Retinal pigment epithelial cell (primary cell): ENCODE measurements around the gene LRRC3B.

Source experiments
- DNase-seq: peaks from one replicate; pipeline ENCODE4 v3.0.0-alpha.2; 2010; ENCODE audit warnings: low read depth
- H3K4me3 ChIP-seq: 2 replicates; pipeline ENCODE4 v1.5.1; 2011; ENCODE audit warnings: mild to moderate bottlenecking, low read length, control low read depth, moderate library complexity
- CTCF ChIP-seq: conservative IDR thresholded peaks from 2 replicates; pipeline ENCODE4 v1.5.1; 2011; ENCODE audit warnings: low read depth, low read length, control low read depth, inconsistent platforms

LRRC3B gene

GRCh38 chr3:26648461-26648860 is 25.9 kb downstream of the LRRC3B start:
- TF ChIP-seq CTCF = no peak
- DNase-seq = no peak

GRCh38 chr3:26652164-26652563 is 29.6 kb downstream of the LRRC3B start:
- no peak for TF ChIP-seq CTCF
- DNase-seq = no peak
- no peak overlapping the region for H3K4me3 ChIP-seq

More at GRCh38 chr3:26648461-26648860, 25.9 kb downstream of the LRRC3B start:
- no peak overlapping the region for H3K4me3 ChIP-seq

- DNase-seq = no peak
- no peak for TF ChIP-seq CTCF
- no peak overlapping the region for H3K4me3 ChIP-seq
Observed at GRCh38 chr3:26653811-26654425, 31.3 kb downstream of the LRRC3B start.

GRCh38 chr3:26655231-26655630 is 32.7 kb downstream of the LRRC3B start:
- DNase-seq = no peak
- no peak overlapping the region for H3K4me3 ChIP-seq
- TF ChIP-seq CTCF = no peak

GRCh38 chr3:26657348-26657976 is 34.9 kb downstream of the LRRC3B start:
- no peak overlapping the region for H3K4me3 ChIP-seq
- no peak for DNase-seq
- TF ChIP-seq CTCF = no peak

- TF ChIP-seq CTCF = no peak
- no peak for DNase-seq
- H3K4me3 ChIP-seq = no peak overlapping the region
Observed at GRCh38 chr3:26668171-26668570, 45.6 kb downstream of the LRRC3B start.

GRCh38 chr3:26668696-26669095 is 46.1 kb downstream of the LRRC3B start:
- H3K4me3 ChIP-seq = no peak overlapping the region
- no peak for DNase-seq
- TF ChIP-seq CTCF = no peak
